22Rv1 (cell line): Measurements from ENCODE around the gene DIP2C.

Source experiments
- ZFX ChIP-seq: fragments of 450-650 bp; IDR thresholded peaks from 2 replicates; pipeline ENCODE4 v1.6.1; 2017; ENCODE audit warnings: antibody characterized with exemption, borderline replicate concordance
- TF ChIP-seq, protein P1 (sequence below): fragments of 450-650 bp; IDR thresholded peaks from 2 replicates; pipeline ENCODE4 v1.5.1; 2017; ENCODE audit warnings: mild to moderate bottlenecking

DNA sequence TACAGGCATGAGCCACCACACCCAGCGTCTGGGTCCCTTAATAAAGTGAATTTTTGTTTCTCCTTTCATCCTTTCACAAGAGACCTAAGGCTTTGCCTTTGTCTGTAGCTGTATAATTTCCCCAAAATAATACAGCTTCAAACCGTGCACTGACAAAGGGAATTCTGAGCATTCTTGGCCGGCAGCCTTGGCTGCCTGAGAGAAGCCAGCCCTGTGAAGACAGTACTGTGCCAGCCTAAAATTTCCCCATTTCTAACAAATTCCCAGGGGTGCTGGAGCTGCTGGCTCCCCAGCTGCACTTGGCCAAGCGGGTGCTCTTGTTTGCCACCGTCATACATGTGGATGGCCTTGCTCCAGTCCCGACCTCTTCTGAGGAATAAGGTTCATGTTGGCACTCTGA lies 448.0 kb downstream of the DIP2C start:
- TF ChIP-seq, protein P1, sequence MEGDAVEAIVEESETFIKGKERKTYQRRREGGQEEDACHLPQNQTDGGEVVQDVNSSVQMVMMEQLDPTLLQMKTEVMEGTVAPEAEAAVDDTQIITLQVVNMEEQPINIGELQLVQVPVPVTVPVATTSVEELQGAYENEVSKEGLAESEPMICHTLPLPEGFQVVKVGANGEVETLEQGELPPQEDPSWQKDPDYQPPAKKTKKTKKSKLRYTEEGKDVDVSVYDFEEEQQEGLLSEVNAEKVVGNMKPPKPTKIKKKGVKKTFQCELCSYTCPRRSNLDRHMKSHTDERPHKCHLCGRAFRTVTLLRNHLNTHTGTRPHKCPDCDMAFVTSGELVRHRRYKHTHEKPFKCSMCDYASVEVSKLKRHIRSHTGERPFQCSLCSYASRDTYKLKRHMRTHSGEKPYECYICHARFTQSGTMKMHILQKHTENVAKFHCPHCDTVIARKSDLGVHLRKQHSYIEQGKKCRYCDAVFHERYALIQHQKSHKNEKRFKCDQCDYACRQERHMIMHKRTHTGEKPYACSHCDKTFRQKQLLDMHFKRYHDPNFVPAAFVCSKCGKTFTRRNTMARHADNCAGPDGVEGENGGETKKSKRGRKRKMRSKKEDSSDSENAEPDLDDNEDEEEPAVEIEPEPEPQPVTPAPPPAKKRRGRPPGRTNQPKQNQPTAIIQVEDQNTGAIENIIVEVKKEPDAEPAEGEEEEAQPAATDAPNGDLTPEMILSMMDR, result no peak
- no peak for TF ChIP-seq ZFX
